SH-SY5Y (cell line): ENCODE measurements around the gene STXBP6.

Experiments
- GATA2 ChIP-seq: IDR thresholded peaks from 2 replicates; pipeline ENCODE4 v1.6.1; 2011; ENCODE audit warnings: mild to moderate bottlenecking, low read depth, low read length
- GATA3 ChIP-seq: IDR thresholded peaks from 2 replicates; pipeline ENCODE4 v1.6.1; 2011; ENCODE audit warnings: low read depth, mild to moderate bottlenecking, low read length, moderate library complexity

- no peak for TF ChIP-seq GATA2
- no peak for TF ChIP-seq GATA3
Observed at GRCh38 chr14:24785698-24786097, 264.2 kb downstream of the STXBP6 start.
